Kidney (tissue), 14 donors: ENCODE data around the gene GPR87. TPM values are rescaled to one million over a fixed set of nuclear protein-coding genes. Genes with fewer than 3 reads are reported as not detected.

Source experiments
- DNase-seq, 5 donors: peaks; one replicate each; pipeline ENCODE4 v3.0.0-alpha.2; 2013 to 2020
- FAIRE-seq: peaks from 2 replicates; lab custom pipeline; 2012; peaks lifted over from hg19 to GRCh38; lab: Jason Lieb, UNC
- H3K27ac ChIP-seq, 2 donors: one replicate each; pipeline ENCODE4 v1.7.0; 2013; ENCODE audit warnings: low read depth in 2 of 2, low read length in 2 of 2, inconsistent platforms in 1 of 2
- H3K27me3 ChIP-seq: one replicate; pipeline ENCODE4 v1.7.1; 2013; ENCODE audit warnings: low read length, inconsistent platforms; ENCODE audit not compliant: control insufficient read depth, insufficient read depth
- H3K36me3 ChIP-seq, 3 donors: one replicate each; pipeline versions ENCODE4 v1.7.0 to v1.7.1; 2013; ENCODE audit warnings: low read length in 3 of 3, control low read depth in 1 of 3, inconsistent platforms in 1 of 3; ENCODE audit not compliant: insufficient read depth in 3 of 3, control insufficient read depth in 2 of 3
- H3K4me1 ChIP-seq, 3 donors: one replicate each; pipeline versions ENCODE4 v1.7.0 to v1.7.1; 2013; ENCODE audit warnings: low read length in 3 of 3, inconsistent platforms in 1 of 3, low read depth in 1 of 3; ENCODE audit not compliant: control insufficient read depth in 2 of 3, insufficient read depth in 2 of 3
- H3K4me3 ChIP-seq, 3 donors: one replicate each; pipeline versions ENCODE4 v1.7.0 to v1.8.1; 2013; ENCODE audit warnings: low read length in 3 of 3, control low read depth in 1 of 3, inconsistent platforms in 1 of 3
- H3K9ac ChIP-seq, 3 donors: one replicate each; pipeline versions ENCODE4 v1.7.0 to v1.7.1; 2013; ENCODE audit warnings: low read length in 3 of 3, control low read depth in 1 of 3, inconsistent platforms in 1 of 3
- H3K9me3 ChIP-seq, 3 donors: one replicate each; pipeline versions ENCODE4 v1.7.0 to v1.7.1; 2013; ENCODE audit warnings: low read length in 3 of 3, control low read depth in 1 of 3, inconsistent platforms in 1 of 3; ENCODE audit not compliant: control insufficient read depth in 2 of 3, insufficient read depth in 1 of 3
- CTCF ChIP-seq: IDR thresholded peaks from 3 replicates; pipeline ENCODE4 v1.5.1; 2012; ENCODE audit warnings: mild to moderate bottlenecking, moderate library complexity, borderline replicate concordance; ENCODE audit not compliant: insufficient read depth; ENCODE audit errors: extremely low read depth
- intact Hi-C: fragments of 100-400 bp; cut with DNase I; formaldehyde crosslinking; loops from one replicate; pipeline ENCODE4 v1.11.1; 2022
- polyA plus RNA-seq: library from polyadenylated mRNA; stranded (reverse); fragments of 350-450 nt; fragmentation: Illumina TruSeq; extraction: RNeasy Lipid Tissue Mini Kit (QIAGEN cat#74804); gene quantifications from one replicate; pipeline ENCODE4 v1.2.3, GENCODE V29; 2014; ENCODE audit warnings: low read depth, low replicate concordance; ENCODE audit not compliant: insufficient read depth
- total RNA-seq: library from RNA; stranded (reverse); fragmentation: NEBNext Ultra II Directional; extraction: Animal tissue kit (Norgen Biotek cat#: 25700); gene quantifications from one replicate; pipeline ENCODE4 v1.2.1, GENCODE V29; 2021
- donor health status: control.
- donor health status: control.
- donor health status: control.
- donor health status: control.
- donor health status: control.
- donor health status: DM: yes; HTN: yes; CAD: no.
- donor health status: Normal renal cell carcinoma (clear cell type).

Gene GPR87
- total and polyA plus RNA-seq, 2 donors from 2014 or later, result 0.72 TPM; not detected in 1

GRCh38 chr3:151314137-151314536, 2.5 kb downstream of the GPR87 start:
- FAIRE-seq (no peak), DNase-seq (no peak)
- TF ChIP-seq CTCF, result no peak

GRCh38 chr3:151312972-151313371, 3.6 kb downstream of the GPR87 start:
- DNase-seq (no peak), FAIRE-seq (no peak)
- Histone ChIP-seq H3K4me1 (no peaks in the 10 kb centered on the region), H3K27me3 (no peaks in the 10 kb centered on the region), H3K36me3 (no peaks in the 10 kb centered on the region), H3K9ac (no peak overlapping the region), H3K4me3 (no peak overlapping the region), H3K9me3 (no peaks in the 10 kb centered on the region), H3K27ac (no peak overlapping the region)
- intact Hi-C loops, result no loop called here
- no peak for TF ChIP-seq CTCF

More at GRCh38 chr3:151314137-151314536, 2.5 kb downstream of the GPR87 start:
- Histone ChIP-seq H3K4me1 (no peaks in the 10 kb centered on the region), H3K4me3 (no peak overlapping the region), H3K27me3 (no peaks in the 10 kb centered on the region), H3K27ac (no peak overlapping the region), H3K36me3 (no peaks in the 10 kb centered on the region), H3K9me3 (no peaks in the 10 kb centered on the region), H3K9ac (no peak overlapping the region)
- intact Hi-C loops, result no loop called here

GRCh38 chr3:151309566-151309965, 7.1 kb downstream of the GPR87 start:
- FAIRE-seq, result no peak
- Histone ChIP-seq H3K4me1 (peaks cover 0 to 2% (median 0%) of the 10 kb centered on the region in 3 donors), H3K9me3 (no peaks in the 10 kb centered on the region), H3K36me3 (no peaks in the 10 kb centered on the region), H3K27ac (no peak overlapping the region), H3K9ac (no peak overlapping the region), H3K27me3 (no peaks in the 10 kb centered on the region), H3K4me3 (no peak overlapping the region)
- DNase-seq, result no peak
- intact Hi-C loops, result no loop called here
- TF ChIP-seq CTCF, result no peak
